DMS114 treated with DMSO at 0.1 percent for 48 hours (cell line): ENCODE data around the gene MCMBP.
"Not testable (repeated sequence)": the region's sequence is repeated elsewhere in the genome, so short reads cannot be mapped to it uniquely, and the experiment has no call there.

Source experiments
- DNase-seq: peaks from one replicate; lab custom pipeline; 2025; ENCODE audit not compliant: unreplicated experiment; lab: John Stamatoyannopoulos, UW

The MCMBP gene

DNA sequence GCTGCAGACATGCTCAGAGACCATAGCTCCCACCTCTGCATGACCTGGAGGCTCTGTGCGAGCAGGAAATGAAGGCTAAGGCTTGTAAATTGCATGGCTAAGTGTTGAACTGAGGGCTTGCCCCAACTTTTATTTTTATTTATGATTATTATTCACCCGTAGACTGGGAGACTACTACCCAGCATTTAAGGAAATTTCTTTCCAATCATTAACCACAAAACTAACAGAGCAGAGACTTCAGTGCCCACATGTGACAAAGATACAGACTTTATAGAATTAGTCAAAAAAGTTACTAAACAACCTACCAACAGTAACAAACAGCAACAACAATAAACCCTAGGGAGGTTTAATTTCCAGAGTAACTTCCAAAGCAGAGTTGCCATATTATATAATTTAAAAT is 39.7 kb downstream of the MCMBP start:
- DNase-seq, result no peak

DNA sequence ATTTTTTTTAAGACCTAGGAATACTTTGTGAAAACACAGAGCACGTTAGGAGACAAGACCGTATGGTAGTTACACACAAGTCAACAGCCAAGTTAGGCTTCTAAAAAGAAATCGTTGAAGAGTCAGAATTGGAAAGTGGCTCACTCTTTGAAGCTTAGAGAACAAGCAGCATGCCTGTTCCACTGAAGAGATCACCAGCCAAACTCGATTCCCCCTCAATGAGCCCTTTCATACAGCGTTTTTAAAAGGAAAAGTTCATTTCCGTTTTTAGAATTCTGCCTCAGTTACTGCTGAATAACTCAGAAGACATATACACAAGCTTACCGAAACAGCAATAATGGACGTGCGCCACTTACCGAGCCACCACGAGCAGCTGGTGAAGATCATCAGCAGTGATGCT is 41.0 kb downstream of the MCMBP start:
- DNase-seq, result no peak

- DNase-seq, result no peak
Measured at GRCh38 chr10:119830851-119831250, 41.8 kb downstream of the MCMBP start.

- no peak for DNase-seq
Measured at GRCh38 chr10:119829429-119829828, 43.2 kb downstream of the MCMBP start.

- no peak for DNase-seq
Measured at GRCh38 chr10:119827430-119827829, 45.2 kb downstream of the MCMBP start.

- DNase-seq, result no peak
Measured at GRCh38 chr10:119826771-119827170, 45.9 kb downstream of the MCMBP start.

GRCh38 chr10:119824299-119824698 is 48.3 kb downstream of the MCMBP start:
- DNase-seq, result no peak

DNA sequence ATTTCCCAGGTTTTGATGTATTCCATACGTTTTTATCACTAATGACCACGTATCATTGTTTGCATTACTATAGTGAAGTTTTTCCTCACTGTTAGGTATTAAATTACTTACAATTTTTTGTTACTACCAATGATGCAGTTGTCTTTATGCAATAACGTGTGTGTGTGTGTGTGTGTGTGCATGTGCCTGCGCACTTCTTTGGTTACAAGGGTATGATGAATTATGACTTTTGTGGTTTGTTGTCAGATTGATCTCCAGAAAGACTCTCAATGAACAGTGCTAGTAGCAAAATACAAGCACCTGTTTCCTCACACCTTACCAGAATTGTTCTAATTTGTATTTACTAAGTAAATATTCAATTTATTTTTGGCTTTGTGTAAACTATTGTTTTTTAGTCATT is 51.5 kb downstream of the MCMBP start:
- DNase-seq, result no peak

GRCh38 chr10:119818889-119819270 is 53.8 kb downstream of the MCMBP start:
- DNase-seq, result no peak

DNA sequence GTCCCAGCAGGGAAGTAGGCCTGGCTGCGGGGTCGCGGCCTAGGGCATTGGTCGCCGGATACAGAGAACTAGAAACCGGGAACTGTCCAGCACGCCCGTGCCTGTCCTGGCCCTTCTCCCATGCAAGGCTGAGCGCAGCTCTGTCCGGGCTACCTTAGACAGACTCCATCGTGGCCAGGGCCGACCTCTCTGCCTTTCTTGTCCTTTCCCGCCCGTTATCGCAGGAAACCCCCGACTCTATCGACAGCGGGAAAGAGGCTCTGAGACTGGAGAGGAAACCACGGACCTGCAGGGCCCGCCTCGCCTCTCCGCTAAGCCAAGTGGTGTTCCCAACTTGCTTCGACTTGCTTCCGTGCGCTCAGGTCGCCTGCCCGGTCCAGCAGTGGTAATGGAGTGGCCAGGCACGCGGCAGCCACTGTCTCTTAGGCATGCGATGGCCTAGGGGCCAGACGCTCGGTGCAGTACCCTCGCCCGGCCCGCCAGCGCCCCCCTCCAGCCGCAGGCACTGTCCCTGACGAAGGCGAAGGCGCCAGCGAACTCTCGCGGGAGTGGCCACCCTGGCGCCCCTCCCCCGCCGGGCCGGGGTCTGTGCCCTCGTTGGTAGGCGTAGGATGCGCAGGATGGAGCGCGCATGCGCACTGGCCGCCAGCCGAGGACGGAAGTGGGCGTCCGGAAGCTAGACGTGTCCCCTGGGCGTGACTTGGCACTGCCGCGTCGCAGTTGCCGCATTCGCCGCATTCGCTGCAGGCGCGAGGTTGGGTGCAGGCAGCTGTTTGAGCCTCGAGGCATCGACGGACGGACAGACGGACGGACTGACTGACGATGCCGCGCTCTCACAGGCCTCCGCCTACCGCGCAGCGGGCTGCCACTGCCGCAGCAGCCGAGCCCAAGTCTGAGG is 54.4 kb downstream of the MCMBP start:
- DNase-seq, result no peak

DNA sequence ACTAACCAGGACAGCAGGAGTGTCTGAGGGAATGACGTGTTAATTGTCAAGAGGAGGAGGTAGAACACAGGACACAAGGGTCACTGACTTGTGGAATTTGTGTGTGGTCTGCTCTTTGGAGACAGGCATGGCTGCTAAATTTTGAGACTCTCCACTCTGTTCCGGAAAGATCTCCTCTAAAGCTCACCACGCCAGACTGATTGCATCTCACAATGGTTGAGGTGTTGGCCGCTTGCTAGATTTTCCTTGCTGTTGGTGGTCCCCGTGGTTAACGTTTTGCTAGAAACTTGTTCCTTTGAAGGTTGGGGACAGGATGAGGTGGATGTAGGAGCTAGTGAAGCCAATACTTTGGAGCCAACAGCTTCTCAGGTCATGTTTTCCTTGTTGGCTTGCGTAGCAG is 57.0 kb downstream of the MCMBP start:
- no peak for DNase-seq

DNA sequence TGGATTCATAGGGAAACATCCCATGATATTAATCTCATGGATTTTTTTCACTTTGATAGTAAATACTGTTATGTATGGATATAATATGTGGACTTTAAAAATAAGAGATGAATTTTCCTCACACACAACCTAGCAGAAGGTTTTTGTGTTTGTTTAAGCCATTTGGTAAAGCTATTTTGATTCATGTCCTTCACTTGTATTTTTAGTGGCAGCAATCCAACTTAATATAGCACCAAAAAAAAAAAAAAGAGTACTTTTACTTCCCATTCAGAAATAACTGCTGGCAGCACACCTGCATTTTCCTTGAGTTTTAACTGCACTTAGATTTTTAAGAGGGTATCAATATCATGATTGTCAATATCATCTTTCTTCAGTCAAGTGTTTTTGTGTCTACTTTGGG is 60.0 kb downstream of the MCMBP start:
- DNase-seq, result no peak

DNA sequence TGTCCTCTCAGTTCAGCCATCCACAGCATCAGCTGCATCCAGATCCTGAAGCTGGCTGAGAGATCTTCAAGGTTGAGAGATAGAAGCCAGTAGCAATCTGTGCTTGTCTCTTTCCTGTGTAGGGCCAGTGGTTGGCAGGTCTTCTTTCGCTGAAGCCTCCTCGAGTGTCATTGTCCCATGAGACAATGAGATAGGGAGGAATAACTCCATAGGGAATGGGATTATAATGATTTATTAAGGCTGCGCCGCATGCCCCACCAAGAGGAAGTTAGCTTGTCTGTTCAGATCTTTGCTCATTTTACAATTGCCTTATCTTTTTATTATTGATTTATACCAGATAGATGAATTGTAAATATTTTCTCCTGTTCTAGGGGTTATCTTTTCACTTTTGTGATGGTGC is 61.5 kb downstream of the MCMBP start:
- DNase-seq, result no peak

DNA sequence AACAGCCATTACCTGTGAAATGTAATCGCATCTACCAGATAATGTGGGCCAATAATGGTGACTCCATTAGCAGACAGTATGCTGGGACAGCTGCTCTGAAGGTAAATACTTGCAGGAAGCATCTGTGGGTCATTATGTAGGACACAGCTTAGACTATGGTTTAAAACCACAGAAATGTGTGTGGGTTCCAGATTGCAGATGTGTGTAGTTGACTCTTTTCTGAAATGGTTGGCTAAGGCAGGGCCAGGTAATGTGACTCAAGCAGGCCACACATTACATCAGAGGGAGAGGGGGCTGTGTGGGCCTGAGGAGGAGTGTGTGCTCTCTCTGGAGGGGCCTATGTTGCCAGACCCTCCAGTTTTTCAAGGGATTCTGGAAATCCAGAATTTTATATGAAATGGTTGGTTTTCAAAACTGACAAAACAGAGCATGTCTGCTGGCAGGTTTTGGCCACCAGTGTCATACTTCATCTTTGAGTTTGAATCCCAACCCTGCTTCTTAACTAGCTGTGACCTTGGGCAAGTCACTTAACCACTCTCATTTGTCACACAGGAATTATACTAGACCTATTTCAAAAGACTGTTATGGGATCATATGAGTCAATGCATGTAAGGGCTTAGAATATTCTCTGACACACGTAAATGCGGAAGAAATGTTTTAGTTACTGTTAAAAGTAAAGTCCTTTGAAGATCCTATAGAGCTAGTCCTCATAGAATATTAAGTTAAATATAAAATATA is 64.5 kb downstream of the MCMBP start:
- DNase-seq, result no peak

- no peak for DNase-seq
Measured at GRCh38 chr10:119806334-119807130, 66.1 kb downstream of the MCMBP start.

DNA sequence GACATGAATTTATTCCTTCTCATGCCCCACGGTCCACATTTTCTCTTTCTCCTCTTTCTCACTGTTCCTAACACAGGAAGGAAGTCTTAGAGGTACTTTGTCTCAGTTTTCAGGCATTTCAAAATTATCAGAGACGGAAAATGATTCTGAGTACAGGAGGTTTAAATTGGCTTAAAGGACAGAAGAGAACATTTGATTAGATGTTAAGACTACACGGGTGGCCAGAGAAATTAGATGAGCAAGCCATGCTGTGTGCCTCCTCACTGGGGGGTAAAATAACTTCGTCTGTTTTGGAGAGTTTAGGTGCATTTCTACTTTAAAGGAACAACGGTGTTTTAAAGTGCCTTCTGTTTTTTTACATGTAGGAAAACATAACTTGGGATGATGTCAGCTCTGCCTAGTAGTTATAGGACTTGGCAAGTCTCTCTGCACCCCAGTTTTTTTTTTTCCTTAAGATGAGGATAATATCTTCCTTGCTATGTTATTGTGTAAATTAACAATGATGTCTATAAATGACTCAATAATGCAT is 66.9 kb downstream of the MCMBP start:
- no peak for DNase-seq

DNA sequence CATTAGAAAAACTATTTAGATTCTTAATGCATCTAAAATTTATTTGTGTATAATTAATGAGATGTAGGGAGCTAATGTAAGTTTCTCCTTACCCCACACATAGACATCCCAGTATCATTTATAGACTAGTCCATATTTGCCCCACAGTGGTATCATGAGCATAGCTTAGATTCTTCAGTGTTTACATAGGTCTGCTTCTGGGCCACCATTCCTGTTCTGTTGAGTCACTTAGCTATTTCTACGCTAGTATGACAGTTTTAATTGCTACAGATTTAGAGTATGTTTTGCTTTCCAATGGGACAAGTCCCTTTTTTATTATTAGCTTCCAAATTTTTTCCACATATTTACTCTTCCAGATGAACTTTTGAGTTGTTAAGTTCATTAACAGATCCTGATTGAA is 69.4 kb downstream of the MCMBP start:
- DNase-seq, result no peak

- DNase-seq, result no peak
Measured at GRCh38 chr10:119801998-119802538, 70.6 kb downstream of the MCMBP start.

- no peak for DNase-seq
Measured at GRCh38 chr10:119801176-119801575, 71.5 kb downstream of the MCMBP start.

GRCh38 chr10:119796039-119796438 is 76.6 kb downstream of the MCMBP start:
- DNase-seq, result no peak

DNA sequence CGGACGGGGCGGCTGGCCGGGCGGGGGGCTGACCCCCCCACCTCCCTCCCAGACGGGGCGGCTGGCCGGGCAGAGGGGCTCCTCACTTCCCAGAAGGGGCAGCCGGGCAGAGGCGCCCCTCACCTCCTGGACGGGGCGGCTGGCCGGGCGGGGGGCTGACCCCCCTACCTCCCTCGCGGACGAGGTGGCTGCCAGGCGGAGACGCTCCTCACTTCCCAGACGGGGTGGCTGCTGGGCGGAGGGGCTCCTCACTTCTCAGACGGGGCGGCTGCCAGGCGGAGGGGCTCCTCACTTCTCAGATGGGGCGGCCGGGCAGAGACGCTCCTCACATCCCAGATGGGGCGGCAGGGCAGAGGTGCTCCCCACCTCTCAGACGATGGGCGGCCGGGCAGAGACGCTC is 77.5 kb downstream of the MCMBP start:
- DNase-seq, result not testable (repeated sequence)
